NCI-H1092 treated with DMSO at 0.1 percent for 48 hours (cell line): ENCODE data around the gene LACTBL1.

Source experiments
- DNase-seq: peaks from one replicate; lab custom pipeline; 2025; lab: John Stamatoyannopoulos, UW

LACTBL1 gene

DNA sequence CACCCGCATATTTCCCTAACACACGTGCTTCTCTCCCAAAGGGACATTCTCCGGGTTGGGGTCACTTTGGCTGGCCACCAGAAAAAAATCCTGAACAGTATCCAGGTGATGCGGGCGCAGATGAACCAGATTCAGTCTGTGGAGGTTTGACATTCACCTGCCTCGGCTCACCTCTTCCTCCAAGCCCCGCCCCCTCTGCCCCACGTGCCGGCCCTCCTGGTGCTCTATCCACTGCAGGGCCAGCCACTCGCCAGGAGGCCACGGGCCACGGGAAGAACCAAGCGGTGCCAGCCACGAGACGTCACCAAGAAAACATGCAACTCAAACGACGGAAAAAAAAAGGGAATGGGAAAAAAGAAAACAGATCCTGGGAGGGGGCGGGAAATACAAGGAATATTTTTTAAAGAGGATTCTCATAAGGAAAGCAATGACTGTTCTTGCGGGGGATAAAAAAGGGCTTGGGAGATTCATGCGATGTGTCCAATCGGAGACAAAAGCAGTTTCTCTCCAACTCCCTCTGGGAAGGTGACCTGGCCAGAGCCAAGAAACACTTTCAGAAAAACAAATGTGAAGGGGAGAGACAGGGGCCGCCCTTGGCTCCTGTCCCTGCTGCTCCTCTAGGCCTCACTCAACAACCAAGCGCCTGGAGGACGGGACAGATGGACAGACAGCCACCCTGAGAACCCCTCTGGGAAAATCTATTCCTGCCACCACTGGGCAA, 59.1 kb downstream of the LACTBL1 start:
- no peak for DNase-seq

- no peak for DNase-seq
Measured at GRCh38 chr1:22912311-22912710, 60.4 kb downstream of the LACTBL1 start.

DNA sequence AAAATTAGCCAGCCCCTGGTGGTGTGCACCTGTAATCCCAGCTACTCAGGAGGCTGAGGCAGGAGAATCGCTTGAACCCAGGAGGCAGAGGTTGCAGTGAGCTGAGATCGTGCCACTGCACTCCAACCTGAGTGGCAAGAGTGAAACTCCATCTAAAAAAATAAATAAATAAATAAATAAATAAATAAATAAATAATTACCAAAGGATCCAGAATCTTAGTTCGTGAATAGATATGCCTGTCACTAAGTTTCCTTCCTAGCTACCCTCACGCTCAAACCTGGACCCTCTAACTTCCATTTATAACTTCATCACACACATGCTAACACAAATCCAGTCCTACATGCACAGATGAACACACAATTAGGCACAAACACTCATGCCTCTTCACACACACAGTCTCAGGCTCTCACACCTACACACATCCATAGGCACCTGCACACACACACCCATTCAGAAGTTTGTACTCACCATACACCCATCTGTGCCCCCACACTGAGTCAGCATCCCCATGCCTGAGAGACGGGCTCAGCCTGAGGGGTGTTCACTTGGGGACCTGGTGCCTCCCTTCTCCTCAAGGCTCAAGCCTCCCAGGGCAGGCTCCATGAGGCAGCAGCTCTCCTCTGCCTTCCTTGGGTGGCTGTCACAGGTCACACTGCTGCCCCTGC, 61.5 kb downstream of the LACTBL1 start:
- no peak for DNase-seq

GRCh38 chr1:22910286-22910685, 62.4 kb downstream of the LACTBL1 start:
- DNase-seq: no peak

DNA sequence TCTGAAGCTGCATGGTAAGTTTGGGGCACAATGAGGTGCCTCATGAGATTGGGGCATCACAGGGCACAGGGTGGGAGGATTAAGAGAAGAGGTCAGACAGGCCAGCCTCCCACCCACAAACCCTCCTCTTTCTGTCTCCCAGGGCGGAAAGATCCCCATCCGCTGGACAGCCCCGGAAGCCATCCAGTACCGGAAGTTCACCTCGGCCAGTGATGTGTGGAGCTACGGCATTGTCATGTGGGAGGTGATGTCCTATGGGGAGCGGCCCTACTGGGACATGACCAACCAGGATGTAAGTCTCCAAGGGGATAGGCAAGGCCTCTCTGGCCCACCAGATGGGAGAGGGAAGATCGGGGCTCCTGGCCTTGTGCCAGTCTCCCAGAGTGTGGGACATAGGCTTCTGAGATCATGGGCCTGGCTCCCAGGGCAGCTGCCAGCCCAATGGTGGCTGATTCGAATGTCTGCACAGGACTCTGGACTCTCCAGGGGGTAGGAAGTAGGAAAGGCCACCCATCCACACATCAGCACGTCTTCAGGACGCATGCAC, 63.7 kb downstream of the LACTBL1 start:
- no peak for DNase-seq

- DNase-seq: no peak
Measured at GRCh38 chr1:22907528-22907927, 65.1 kb downstream of the LACTBL1 start.

DNA sequence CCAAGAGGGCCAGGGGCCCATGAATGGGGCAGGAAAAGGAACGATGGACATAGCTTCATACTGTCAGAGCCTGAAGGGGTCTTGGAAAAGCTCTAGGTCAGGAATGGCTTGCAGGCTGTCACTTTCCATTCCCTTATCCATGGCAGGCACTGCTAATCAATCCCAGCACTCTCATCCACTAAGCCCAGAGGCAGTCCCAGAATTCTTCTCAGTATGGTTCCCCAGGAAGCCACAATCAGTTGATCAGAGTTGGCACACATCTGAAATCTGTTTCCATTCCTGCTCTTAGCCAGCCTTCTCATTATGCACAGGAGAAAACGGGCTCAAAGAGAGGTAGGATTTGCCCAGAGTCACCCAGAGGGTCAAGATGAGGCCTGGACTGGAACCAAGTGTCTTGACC, 65.7 kb downstream of the LACTBL1 start:
- no peak for DNase-seq

DNA sequence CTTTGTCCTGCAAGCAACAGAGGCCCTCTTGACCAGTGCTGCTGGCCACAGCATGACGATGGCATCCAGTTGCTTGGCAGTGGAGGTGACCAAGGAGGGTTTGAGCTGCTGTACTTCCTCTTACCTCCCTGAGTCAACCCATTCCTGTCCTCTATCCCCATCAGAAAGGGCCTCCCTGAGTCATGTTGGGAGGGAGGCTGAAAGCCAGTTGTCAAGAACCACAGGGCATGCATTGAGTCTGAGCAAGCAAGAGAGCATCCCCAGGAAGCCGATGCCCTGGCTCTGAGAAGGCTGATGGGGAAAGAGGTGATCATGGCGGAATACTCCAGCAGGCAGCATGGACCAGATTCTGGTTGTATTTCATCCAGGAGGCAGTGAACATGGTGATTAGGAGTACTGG, 69.6 kb downstream of the LACTBL1 start:
- no peak for DNase-seq
